K562 (cell line): ENCODE data around the gene SHH. TPM values are rescaled to one million over a fixed set of nuclear protein-coding genes. Genes with fewer than 3 reads are reported as not detected.

Experiments used
- ATAC-seq: fragments of 200-7000 bp; cut with Tn5 transposase; 3 replicates; pipeline ENCODE4 v1.9.1; 2020; ENCODE audit warnings: moderate library complexity
- BruUV-seq: library from RNA; stranded (reverse); fragments of 400-500 nt; replicated peaks from 2 replicates; lab custom pipeline; 2021; lab: Mats Ljungman, UMichigan
- CTCF ChIA-PET: fragments of 300-600 bp; formaldehyde crosslinking; extraction: SDS; loops from one replicate; lab custom pipeline; 2021; ENCODE audit warnings: low intra/inter-chr PET ratio; lab: Yijun Ruan, JAX
- POLR2A ChIA-PET: fragments of 300-600, 350-650 bp; sonication (Branson Sonifier 250); formaldehyde crosslinking; extraction: SDS; loops from one replicate; lab custom pipeline; 2021; ENCODE audit warnings: antibody characterized with exemption, inconsistent platforms; lab: Yijun Ruan, JAX
- DNase-seq, 4 experiments: peaks; one replicate each; pipeline versions ENCODE4 v3.0.0 to v3.0.0-alpha.2; 2011 to 2018; ENCODE audit warnings: low spot score in 3 of 4, mixed read lengths in 3 of 4; ENCODE audit errors: extremely low read depth in 1 of 4
- FAIRE-seq: peaks from 2 replicates; lab custom pipeline; 2011; peaks lifted over from hg19 to GRCh38; lab: Jason Lieb, UNC
- H2AFZ ChIP-seq: 2 replicates; pipeline ENCODE4 v1.6.0; 2011; ENCODE audit warnings: low read depth, low read length, control low read depth, inconsistent platforms
- H3K27ac ChIP-seq: fragments of 200-600 bp; 3 replicates; pipeline ENCODE4 v1.8.0; 2011; ENCODE audit warnings: low read depth, mild to moderate bottlenecking, control low read depth, inconsistent platforms, low read length, moderate library complexity, mixed read lengths; ENCODE audit errors: extremely low read depth
- H3K27me3 ChIP-seq, 2 experiments: fragments of 300-600 bp in 1 of 2; 2 replicates in 1 of 2; 3 replicates in 1 of 2; pipeline versions ENCODE4 v1.6.0 to v1.8.0; 2011; ENCODE audit warnings: inconsistent platforms in 2 of 2, low read length in 2 of 2, mild to moderate bottlenecking in 1 of 2, mixed read lengths in 1 of 2, moderate library complexity in 1 of 2; ENCODE audit not compliant: control insufficient read depth in 2 of 2, insufficient read depth in 2 of 2
- H3K36me3 ChIP-seq: fragments of 300-600 bp; 3 replicates; pipeline ENCODE4 v1.8.0; 2011; ENCODE audit warnings: mild to moderate bottlenecking, low read length, inconsistent platforms; ENCODE audit not compliant: control insufficient read depth, insufficient read depth
- H3K4me1 ChIP-seq, 2 experiments: fragments of 200-600 bp in 1 of 2; replicated peaks in 1 of 2; 2 replicates in 1 of 2; 3 replicates in 1 of 2; pipeline versions ENCODE4 v1.5.1 to v1.8.0; 2011; ENCODE audit warnings: inconsistent platforms in 2 of 2, low read length in 2 of 2, mild to moderate bottlenecking in 1 of 2, mixed read lengths in 1 of 2, moderate library complexity in 1 of 2; ENCODE audit not compliant: control insufficient read depth in 2 of 2, insufficient read depth in 2 of 2
- H3K4me2 ChIP-seq: 2 replicates; pipeline ENCODE4 v1.6.1; 2011; ENCODE audit warnings: low read length, control low read depth, inconsistent platforms, mixed read lengths; ENCODE audit not compliant: insufficient read depth
- H3K4me3 ChIP-seq: fragments of 200-600 bp; sonication (generic), shearing (Covaris generic); 2 replicates; pipeline ENCODE4 v1.5.1; 2016; ENCODE audit warnings: control low read depth, inconsistent platforms
- H3K79me2 ChIP-seq: fragments of 200-600 bp; 3 replicates; pipeline ENCODE4 v1.8.0; 2011; ENCODE audit warnings: low read length, inconsistent platforms; ENCODE audit not compliant: control insufficient read depth, insufficient read depth
- H3K9ac ChIP-seq, 2 experiments: 2 replicates each; pipeline versions ENCODE4 v1.6.0 to v1.6.1; 2011; ENCODE audit warnings: low read depth in 2 of 2, low read length in 2 of 2, control low read depth in 1 of 2, inconsistent platforms in 1 of 2, mild to moderate bottlenecking in 1 of 2, mixed read lengths in 1 of 2; ENCODE audit not compliant: insufficient read depth in 1 of 2
- H3K9me1 ChIP-seq: one replicate; pipeline ENCODE4 v1.6.0; 2011; ENCODE audit warnings: inconsistent platforms, mild to moderate bottlenecking, low read length, moderate library complexity; ENCODE audit not compliant: control insufficient read depth, insufficient read depth
- H3K9me3 ChIP-seq: replicated peaks from 2 replicates; pipeline ENCODE4 v1.5.1; 2011; ENCODE audit warnings: low read depth, low read length, inconsistent platforms; ENCODE audit not compliant: control insufficient read depth, insufficient read depth
- H4K20me1 ChIP-seq: replicated peaks from 2 replicates; pipeline ENCODE4 v1.6.1; 2011; ENCODE audit warnings: low read length, inconsistent platforms, mixed read lengths; ENCODE audit not compliant: control insufficient read depth, insufficient read depth
- HNRNPLL ChIP-seq: fragments of 200-400 bp; formaldehyde crosslinking; IDR thresholded peaks from 2 replicates; pipeline ENCODE4 v1.6.1; 2017; ENCODE audit warnings: low read length, low read depth, mild to moderate bottlenecking; ENCODE audit not compliant: poor library complexity, severe bottlenecking
- MNT ChIP-seq, 2 experiments: fragments of 450-650 bp; conservative IDR thresholded peaks; 2 replicates each; pipeline ENCODE4 v1.6.1; 2017; ENCODE audit warnings: mild to moderate bottlenecking in 2 of 2, moderate library complexity in 2 of 2
- NCOA4 ChIP-seq: fragments of 450-650 bp; IDR thresholded peaks from 2 replicates; pipeline ENCODE4 v1.6.1; 2018; ENCODE audit warnings: mild to moderate bottlenecking; ENCODE audit not compliant: partially characterized antibody
- TAL1 ChIP-seq: fragments of 450-650 bp; IDR thresholded peaks from 2 replicates; pipeline ENCODE4 v1.6.1; 2016; ENCODE audit warnings: mild to moderate bottlenecking
- ZFP36 ChIP-seq: fragments of 150-350 bp; IDR thresholded peaks from 2 replicates; pipeline ENCODE4 v1.6.1; 2018; ENCODE audit warnings: low read length, low read depth; ENCODE audit not compliant: partially characterized antibody
- ZNF318 ChIP-seq, 2 experiments: fragments of 450-650 bp; IDR thresholded peaks; 2 replicates each; pipeline ENCODE4 v1.6.1; 2016; ENCODE audit warnings: mild to moderate bottlenecking in 2 of 2, borderline replicate concordance in 1 of 2, low read depth in 1 of 2, moderate library complexity in 1 of 2
- ZNF583 ChIP-seq: fragments of 250-450 bp; sonication (Bioruptor Pico); IDR thresholded peaks from 2 replicates; pipeline ENCODE4 v1.4.0; 2020
- WGBS: fragments of 100-300 bp; shearing (Covaris generic); methylation state at CpG from one replicate; pipeline ENCODE4 v1.1.6; 2016; ENCODE audit warnings: low coverage, mixed read lengths; ENCODE audit not compliant: insufficient coverage; ENCODE audit errors: missing lambda C conversion rate; 5-methylcytosine and 5-hydroxymethylcytosine counted together
- in situ Hi-C: fragments of 300-500 bp; cut with MboI; formaldehyde crosslinking; loops from 4 replicates; pipeline ENCODE4 v1.15.0; 2018; ENCODE audit warnings: inconsistent platforms, mixed read lengths
- intact Hi-C: fragments of 100-400 bp; cut with micrococcal nuclease; formaldehyde crosslinking; loops from 2 replicates; pipeline ENCODE4 v1.14.2; 2022
- polyA plus RNA-seq, 8 experiments: library from polyadenylated mRNA; depleted of rRNA in 4 of 8; stranded (reverse) in 5 of 8; unstranded in 3 of 8; fragments of >200 nt; fragmentation: Nextera tagmentation in 2 of 8; fragmentation: Illumina TruSeq in 1 of 8; extraction: Ambion mirVana in 2 of 8; extraction: Trizol in 1 of 8; gene quantifications; 2 replicates each; pipeline versions ENCODE4 v1.2.1 to v1.2.3, GENCODE V29; 2011 to 2014; ENCODE audit warnings: inconsistent platforms in 1 of 8, missing spikeins in 1 of 8
- total RNA-seq, 7 experiments: library from RNA; depleted of rRNA in 6 of 7; stranded (reverse); fragments of >200 nt in 6 of 7; fragmentation: Illumina TruSeq in 2 of 7; extraction: Trizol in 2 of 7; gene quantifications; 2 replicates each; pipeline versions ENCODE4 v1.2.1 to v1.2.3, GENCODE V29; 2011 to 2021; ENCODE audit warnings: low replicate concordance in 1 of 7
- TF ChIP-seq, protein P1 (sequence below): fragments of 250-450 bp; sonication (Bioruptor Pico); IDR thresholded peaks from 2 replicates; pipeline ENCODE4 v1.5.0; 2021; ENCODE audit warnings: mild to moderate bottlenecking, borderline replicate concordance

SHH gene
- total and polyA plus RNA-seq, 9 of the 15 experiments (the other 6 are each of a cell fraction or from before 2014, with no cell fraction given): 0.09 TPM; not detected in 8

DNA sequence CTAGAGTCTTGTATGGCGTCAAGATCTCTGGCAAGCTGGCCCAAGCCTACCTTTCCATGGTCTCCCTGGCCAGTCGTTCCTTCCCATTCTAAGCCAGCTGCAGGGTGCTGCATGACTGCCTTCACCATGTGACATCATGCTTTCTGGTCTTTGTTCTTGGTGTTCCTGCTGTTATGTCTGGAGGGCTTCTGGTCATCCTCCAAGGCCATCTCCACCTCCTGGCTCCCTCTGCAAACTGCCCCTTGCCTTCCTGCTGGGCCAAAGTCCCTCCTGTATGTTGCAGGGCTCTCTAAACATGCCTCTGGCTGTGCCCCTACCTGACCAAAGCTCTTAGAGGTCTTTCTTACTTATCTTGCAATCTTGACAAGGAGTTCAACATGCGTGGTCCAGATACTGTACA, 44.4 kb upstream of the SHH start:
- no peaks in the 10 kb centered on the region for H3K9me1 ChIP-seq
- FAIRE-seq: no peak
- TF ChIP-seq TAL1 (no peak), MNT (conservative IDR thresholded peaks at IDR 0.05) (no peak), ZNF318 (IDR thresholded peaks at IDR 0.05; ENCODE audit: borderline replicate concordance in 1 of 2, low read depth in 1 of 2) (no peak), ZNF583 (CRISPR knock-in tag) (no peak), NCOA4 (no peak), ZFP36 (no peak), HNRNPLL (no peak)
- TF ChIP-seq, protein P1, sequence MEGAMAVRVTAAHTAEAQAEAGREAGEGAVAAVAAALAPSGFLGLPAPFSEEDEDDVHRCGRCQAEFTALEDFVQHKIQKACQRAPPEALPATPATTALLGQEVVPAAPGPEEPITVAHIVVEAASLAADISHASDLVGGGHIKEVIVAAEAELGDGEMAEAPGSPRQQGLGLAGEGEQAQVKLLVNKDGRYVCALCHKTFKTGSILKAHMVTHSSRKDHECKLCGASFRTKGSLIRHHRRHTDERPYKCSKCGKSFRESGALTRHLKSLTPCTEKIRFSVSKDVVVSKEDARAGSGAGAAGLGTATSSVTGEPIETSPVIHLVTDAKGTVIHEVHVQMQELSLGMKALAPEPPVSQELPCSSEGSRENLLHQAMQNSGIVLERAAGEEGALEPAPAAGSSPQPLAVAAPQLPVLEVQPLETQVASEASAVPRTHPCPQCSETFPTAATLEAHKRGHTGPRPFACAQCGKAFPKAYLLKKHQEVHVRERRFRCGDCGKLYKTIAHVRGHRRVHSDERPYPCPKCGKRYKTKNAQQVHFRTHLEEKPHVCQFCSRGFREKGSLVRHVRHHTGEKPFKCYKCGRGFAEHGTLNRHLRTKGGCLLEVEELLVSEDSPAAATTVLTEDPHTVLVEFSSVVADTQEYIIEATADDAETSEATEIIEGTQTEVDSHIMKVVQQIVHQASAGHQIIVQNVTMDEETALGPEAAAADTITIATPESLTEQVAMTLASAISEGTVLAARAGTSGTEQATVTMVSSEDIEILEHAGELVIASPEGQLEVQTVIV (CRISPR knock-in tag): no peak

More for the DNA sequence above, 44.4 kb upstream of the SHH start:
- H3K9me3 ChIP-seq: no peaks in the 10 kb centered on the region
- no TSS peak for BruUV-seq
- no peak overlapping the region for H3K4me3 ChIP-seq
- H3K9ac ChIP-seq: no peak overlapping the region
- 1% methylated on average over 3 of the region's 3 CpGs for whole genome bisulfite sequencing
- H3K79me2 ChIP-seq: no peaks in the 10 kb centered on the region
- peaks cover 5% of the 10 kb centered on the region; the same call in 1 of the 2 replicates for H4K20me1 ChIP-seq
- ATAC-seq (no peak), DNase-seq (no peak)
- no peaks in the 10 kb centered on the region for H3K36me3 ChIP-seq
- no peaks in the 10 kb centered on the region for H3K4me1 ChIP-seq
- H3K27ac ChIP-seq: no peak overlapping the region
- no peak overlapping the region for H3K4me2 ChIP-seq
- in situ Hi-C loops: no loop called here
- CTCF ChIA-PET: no interaction called here
- H3K27me3 ChIP-seq: peaks cover 4 to 19% of the 10 kb centered on the region in 2 experiments; a peak in 4 of 5 replicates
- no peak overlapping the region for H2AFZ ChIP-seq
- intact Hi-C loops: no loop called here
- POLR2A ChIA-PET: interaction anchor here (1.0 kb wide), 1 partner anchor 8 kb away, joined by 5 read pairs; no protein-coding TSS in a partner anchor
